DMS 273 (cell line): ENCODE data around the gene PGBD1.

Experiments used
- DNase-seq: peaks from one replicate; lab custom pipeline; 2025; ENCODE audit not compliant: unreplicated experiment; lab: John Stamatoyannopoulos, UW

The PGBD1 gene

DNA sequence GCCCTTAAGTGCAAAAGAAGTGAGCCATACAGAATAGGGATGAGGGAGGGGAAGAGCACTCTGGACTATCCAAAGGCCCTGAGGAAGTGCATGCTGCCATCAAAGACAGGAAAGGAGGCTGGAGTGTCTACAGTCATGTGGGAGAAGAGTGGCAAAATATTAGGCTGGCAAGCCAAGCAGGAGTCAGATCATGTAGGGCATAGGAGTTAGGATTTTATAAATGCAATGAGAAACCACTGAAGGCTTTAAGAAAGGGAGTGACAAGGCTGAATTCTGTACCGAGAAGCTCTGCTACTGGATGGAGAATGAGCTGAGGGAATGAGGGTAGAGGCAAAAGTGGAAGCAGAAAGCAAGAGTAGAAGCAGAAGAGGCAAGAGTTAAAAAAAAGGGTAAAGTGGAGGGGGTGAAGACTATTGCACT, 52.2 kb downstream of the PGBD1 start:
- no peak for DNase-seq

DNA sequence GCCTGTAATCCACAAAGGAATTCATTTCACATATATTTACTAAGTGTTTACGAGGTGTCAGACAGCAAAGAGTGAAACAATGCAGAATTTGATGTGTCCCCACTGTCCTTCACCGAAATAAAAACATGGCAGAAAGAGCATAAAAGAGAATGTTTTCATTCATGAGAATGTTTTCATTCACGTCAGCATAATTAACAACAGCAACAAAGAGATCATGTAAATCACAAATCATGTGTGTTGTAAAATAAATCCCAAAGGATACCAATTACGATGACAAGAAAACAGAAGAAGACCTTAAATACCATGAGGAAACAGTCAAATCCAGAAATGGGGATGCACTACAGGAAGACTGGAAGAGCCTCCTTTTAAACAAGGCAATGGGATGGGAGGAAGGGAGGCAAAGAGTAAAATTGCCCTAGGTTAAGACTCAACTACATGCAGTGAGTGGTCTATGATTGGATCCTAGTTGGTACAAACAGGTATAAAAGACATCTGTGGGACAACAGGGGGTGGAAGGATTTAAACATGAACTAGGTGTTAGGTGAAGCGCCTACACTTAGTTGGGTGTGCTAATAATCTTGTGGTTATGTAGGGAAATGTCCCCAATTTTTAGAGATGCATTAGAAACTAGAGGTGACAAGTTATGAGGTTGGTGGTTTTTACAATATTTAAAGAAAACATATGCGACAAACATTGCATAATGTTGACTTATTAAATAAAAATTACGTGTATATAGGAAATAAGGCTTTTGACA, 53.1 kb downstream of the PGBD1 start:
- DNase-seq: no peak

DNA sequence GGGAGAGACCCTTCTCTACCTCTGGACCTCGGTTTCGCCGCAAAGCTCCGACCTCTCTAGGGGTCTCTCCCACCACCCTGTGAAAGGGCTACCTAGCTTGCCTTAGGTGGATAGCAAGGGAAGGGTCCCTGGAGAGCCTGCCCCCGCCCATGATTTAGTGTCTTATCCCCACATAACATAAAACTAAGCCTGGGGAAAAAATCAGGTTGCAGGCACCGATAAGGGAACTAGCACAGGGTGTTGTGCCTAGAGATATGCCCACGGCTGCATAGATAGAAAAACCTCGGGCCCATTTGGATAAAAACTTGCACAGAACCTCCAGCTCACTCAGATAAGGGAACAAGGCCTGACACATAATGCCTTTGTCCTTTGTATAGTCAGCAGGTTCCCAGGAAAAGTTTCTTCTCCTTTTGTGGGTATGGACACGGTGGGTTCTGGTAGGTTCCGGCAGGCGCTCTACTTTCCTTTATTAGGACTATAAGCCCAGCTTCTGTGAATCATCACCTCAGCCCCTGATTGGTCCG, 53.7 kb downstream of the PGBD1 start:
- DNase-seq: no peak

DNA sequence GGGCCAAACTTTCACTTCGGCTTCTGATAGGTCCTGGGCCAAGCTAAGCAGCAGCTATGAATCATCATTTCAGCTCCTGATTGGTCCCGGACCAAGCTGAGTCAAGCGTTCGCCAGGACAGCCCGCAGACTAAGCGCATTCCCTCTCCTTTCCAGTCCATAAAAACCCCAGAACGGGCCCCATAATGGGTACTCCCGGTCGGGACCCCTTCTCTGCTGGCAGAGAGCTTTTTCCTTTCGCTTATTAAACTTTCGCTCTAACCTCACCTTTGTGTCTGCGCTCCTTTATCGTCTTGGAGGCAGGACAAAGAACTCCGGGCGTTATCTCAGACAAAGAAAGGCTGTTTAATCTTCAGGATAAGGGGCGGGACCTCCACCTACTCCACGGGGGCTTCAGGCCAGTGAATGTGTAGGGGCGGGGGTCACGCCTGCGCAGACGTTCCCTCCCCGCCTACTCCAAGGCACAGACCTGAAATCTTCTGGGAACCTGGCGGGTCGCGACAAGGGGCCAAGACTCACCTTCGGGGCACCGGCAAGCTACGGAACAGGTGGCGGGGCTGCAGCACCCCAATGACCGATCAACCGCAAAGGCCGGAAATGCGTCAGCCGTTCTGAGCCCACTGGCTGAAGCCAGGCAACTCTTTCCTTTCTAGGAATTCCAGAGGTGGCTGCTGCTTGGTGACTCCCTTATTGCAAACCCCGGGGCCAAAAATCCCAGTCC, 54.4 kb downstream of the PGBD1 start, which contains the start of gene ZSCAN31:
TSS of gene ZSCAN31 (minus strand) at position 585 of the 720 bp plus-strand sequence. CDS start 6,465 bp downstream, outside the sequence.
- peak; percentile 98 for DNase-seq

DNA sequence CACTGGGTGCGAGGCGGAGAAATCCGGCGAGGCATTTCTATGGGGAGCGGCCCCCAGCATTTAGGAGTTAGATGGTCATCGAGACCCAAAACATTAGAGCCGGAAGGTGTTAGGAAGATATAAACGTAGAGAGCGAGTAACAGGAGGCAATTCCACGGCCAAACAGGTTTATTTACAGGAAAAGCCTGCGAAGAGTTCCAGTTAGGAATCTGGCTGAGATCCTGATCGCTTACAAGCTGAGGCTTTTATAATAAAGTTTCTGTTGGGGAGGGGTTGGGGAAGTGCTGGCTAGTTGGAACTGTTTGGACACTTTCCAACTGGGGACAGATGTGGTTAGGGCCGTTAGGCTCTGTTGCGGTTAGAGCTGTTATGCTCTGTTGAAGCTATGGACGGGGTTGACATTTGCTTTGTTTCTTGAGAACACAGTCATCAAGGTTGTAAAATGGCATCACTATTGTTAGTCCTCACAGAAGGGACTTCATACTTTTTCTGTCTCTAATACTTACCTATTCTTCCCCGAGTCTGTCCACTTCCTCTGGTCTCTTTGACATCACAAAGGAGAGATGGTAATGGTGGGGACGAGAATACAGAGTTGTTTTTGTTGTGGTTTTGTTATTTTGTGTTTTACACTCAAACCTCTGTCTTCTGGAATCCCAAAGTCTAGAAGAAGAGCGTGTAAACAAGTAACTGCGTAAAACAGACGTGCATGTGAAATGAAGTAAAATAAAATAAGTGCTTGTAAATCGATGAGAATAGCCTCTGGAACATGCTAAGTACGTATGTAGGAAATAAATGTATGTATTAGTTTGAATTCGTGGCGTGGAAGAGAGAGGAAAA, 55.1 kb downstream of the PGBD1 start:
- peak; percentile 88 for DNase-seq

DNA sequence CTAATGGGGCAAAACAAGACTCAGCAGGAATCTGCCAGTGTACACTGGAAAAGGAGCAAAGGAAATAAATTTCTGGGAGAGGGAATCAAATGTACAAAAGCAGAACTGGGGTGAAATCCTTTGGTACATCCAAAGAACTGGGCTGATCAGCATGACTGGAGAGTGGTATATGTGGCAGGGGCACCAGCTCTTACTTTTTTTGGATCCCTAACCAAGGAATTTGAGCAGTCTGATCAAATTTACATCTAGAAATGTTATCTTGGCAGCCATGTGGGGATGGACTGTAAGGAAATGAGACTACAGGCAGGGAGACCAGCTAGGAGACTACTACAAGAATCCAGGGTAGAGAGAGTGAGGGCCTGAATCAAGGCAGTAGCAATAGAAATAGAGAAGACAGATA, 55.7 kb downstream of the PGBD1 start:
- no peak for DNase-seq

DNA sequence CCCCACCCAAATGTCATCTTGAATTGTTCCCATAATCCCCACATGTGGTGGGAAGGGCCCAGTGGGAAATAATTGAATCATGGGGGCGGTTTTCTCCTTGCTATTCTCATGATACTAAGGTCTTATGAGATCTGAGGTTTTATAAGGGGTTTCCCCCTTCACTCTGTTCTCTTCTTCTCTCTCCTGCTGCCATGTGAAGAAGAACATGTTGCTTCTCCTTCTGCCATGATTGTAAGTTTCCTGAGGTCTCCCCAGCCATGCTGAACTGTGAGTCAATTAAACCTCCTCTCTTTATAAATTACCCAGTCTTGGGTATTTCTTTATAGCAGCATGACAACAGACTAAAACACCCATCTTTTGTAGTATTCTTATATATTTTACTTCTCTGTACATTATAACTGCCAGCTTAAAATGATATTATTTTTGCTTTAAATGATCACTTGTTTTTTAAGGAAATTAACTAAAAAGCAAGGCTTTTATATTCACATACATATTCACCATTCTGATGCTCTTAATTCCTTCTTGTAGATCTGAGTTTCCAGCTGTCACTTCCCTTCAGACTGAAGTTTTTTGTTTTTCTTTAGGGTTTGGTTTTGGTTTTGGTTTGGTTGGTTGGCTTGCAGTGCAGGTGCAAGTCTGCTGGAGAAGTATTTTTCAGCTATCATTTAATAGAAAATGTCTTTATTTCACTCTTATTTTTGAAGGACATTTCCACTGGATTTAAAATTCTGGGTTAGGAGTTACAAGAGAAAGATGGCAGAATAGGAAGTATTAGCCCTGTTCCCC, 59.1 kb downstream of the PGBD1 start:
- no peak for DNase-seq

DNA sequence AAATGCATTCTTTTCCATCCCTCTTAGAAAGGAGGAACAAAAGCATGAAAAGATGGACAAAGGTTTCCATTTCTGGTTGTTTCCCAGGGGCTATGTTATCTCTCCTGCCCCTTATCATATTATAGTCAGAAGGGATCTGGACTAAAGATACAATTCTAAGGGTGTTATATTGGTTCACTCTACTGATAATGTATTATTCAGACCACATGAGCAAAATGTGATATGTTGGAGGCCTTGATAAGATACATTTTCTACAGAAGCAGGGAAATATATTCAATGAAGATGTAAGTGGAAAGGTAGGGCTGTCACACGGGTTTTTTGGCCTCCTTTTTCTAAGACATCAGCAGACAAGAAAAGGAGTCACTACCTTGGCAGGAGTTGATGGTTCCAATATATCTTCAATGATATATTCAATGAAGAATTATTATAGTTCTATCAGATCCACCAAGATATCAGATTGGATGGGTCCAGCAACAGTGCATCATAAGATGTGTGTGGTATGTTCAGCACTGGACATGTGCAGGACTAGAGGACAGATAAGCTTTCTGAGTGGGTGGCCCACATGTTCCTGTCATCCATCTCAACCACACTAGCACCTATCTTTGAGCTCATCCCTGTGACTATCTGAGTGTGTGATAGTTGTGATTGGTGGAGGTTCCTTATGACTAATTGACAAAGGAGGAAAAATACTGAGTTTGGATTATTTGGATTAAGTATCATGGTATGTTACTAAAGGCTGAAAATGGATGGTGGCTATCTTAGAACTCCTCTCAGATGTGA, 62.7 kb downstream of the PGBD1 start:
- DNase-seq: no peak

DNA sequence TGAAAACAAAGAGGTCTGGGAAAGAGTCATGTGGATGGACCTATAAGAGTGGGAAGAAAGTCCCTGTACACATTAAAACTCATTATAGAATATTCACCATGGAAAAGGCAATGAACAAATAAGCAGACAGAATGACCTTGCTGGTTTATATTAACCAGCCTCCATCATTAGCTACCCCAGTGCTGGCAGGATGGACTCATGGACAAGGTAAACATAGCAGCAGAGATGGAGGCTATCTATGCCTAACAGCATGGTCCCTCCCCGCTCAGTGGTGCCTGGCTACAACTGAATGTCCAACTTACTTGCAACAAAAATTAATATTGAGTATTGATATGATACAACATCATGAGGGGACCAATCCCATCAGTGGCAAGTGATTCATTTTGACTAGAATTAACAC, 63.8 kb downstream of the PGBD1 start:
- DNase-seq: no peak

DNA sequence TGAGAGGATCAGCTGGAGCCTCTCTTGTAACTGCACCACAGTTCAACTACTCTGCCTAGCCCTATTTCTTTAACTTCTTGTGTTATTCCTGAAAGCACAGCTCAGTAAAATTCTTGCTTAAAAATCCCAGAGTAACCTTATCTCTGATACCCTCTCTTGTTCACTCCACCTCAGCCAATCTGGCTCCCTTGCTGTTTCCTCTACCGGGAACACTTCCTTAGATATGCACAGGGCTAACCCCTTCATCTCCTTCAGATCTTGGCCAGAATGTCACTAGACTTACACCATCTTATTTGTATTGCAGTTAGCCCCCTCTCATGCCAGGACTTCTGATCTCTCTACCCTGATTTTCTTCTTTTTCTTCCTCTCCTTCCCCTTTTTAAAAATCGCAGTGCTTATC, 65.7 kb downstream of the PGBD1 start:
- DNase-seq: no peak

DNA sequence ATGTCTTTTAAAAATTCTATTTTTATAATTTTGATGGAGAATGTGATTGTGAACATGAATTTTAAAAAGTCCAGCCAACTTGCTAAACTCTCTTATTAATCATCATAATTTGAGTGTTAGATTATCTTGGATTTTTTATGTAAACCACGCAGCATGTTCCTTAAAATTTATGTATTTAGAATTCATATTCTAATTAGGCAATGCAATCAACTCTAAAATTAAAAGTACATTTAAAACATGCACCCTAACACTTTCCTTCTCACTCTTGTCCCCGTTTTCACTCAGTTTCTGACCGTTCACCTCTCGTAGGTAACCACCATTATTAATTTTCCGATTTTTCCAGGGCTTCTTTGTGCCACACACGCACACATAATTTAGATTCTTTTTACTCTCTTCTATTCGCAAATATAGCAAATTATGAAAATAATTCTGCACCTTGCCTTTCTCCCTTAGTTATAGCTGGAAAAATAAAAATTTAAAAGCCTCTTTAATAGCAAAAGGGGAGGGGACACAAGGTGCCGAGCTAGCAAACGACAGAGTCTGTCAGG, 68.0 kb downstream of the PGBD1 start:
- DNase-seq: no peak

DNA sequence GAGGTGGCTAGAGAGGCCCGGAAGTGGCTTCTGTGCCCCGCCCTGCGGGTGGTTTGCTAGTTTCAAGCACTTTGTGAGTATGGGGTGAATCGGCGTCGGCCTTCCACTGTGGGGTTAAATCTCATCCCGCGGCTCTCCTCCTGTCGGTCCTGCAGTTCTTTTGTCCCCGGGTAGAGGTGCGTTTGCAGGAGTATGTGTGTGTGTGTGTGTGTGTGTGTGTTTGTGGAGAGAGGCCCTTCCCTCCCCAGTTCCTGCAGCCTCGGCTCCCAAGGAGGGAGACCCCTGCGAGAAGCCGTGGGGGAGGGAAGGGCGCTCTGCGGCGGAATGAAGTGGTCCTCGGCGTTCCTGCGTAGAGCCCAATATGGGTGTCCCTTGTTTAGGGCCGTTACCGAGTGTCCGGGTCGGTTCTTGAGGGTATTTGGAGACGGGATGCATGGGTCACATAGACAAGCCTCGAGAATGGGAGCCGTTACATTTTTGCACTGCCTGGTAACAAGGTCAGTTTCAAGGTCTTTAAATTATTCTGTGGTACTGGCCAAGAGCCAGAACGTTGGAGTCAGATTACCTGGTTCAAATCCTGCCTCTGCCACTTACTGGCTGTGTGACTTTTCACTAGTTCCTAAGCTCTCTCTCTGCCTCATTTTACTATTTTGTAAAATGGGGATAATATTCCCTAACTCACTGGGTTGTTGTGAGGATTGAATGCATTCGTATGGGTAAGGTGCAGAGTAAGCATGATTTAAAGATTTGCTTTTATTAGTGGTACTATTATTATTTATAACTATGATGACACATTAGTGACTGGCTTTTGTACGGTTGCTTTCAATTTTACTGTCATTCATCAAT, 68.7 kb downstream of the PGBD1 start, which contains the start of gene ZKSCAN3:
TSS of gene ZKSCAN3 (plus strand) at position 56 of the 846 bp plus-strand sequence. CDS start 9,640 bp downstream, outside the sequence.
- peak; percentile 92 for DNase-seq

DNA sequence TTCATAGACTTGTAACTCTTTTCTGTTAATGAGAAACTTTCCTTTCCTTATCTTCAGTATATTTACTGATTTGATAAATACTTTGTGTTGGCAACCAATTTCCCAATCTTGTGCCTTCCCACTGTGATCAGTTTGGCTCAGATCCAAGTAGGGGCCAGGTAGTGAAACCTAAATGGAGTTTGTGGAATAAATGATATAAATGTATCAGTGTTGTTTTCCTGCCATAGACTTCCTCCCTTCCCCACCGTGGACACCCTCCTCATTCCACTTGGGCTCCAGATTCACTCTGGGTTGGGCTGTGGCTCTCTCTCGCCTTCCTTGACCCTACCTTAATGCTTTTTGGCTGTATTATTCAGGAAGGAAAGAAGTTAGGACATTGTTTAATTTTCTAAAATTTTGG, 69.7 kb downstream of the PGBD1 start:
- no peak for DNase-seq

DNA sequence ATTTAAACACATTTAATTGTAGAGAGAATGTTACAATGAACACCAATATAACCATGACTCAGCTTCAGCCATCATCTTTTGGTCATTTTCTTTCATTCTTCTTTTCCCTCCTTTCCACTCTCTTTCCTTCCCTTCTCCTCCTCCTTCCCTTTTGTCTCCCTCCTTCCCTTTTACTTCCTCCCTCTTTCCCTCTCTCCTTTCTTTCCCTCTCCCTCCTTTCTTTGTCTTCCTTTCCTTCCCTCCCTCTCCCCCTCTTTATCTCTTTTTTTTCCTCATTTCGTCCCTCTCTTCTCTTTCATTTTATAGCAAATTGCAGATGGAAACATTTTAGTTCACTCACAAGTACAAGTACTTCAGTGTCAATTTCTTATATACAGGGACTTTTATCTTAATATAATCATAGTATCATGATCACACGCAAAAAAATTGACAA, 70.1 kb downstream of the PGBD1 start:
- DNase-seq: no peak
